ENCODE measurements around the gene HKDC1.

- TF ChIP-seq CTCF (IDR thresholded peaks at IDR 0.05) (no peak), EP300 (IDR thresholded peaks at IDR 0.05) (no peak)
Observed at GRCh38 chr10:69261184-69261583, 41.1 kb downstream of the HKDC1 start.
